ENCODE data around the gene COX19.

DNA sequence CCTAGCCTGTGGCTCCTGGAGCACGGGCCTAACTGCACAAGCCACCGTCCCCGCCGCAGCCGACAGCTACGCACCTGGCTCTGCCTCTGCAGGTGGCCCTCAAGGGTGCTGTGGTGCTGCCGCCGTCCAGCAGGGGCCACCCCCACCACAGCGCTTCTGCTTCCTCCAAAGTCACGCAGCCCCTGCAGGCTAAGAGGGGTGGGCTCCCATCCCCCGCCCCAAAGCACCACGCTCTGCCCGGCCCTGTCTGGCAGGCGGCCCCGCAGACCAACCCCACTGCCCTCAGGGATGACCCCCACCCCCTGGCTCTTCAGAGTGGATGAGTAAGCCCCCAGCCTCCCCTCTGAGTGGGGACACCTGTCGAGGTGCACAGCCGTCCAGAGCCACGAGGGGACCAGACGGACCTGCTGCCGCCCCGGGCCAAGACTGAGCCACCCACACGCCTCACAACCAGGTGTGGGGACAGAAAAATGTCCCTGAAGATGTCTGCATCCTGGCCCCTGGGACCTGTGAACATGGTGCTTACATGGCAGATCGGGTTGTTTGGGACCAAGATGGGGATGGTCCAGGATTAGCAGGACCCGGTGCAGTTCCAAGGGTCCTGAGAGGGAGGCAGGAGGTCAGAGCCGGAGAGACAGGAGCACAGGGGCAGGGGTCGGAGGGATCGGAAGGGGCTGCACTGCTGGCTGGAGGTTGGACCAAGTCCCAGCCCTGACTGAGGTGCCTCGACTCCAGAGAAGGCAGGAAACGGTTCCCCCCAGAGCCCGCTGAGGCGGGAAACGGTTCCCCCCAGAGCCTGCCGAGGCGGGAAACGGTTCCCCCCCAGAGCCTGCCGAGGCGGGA lies 11.9 kb downstream of the COX19 start:
- TF ChIP-seq, protein P1, sequence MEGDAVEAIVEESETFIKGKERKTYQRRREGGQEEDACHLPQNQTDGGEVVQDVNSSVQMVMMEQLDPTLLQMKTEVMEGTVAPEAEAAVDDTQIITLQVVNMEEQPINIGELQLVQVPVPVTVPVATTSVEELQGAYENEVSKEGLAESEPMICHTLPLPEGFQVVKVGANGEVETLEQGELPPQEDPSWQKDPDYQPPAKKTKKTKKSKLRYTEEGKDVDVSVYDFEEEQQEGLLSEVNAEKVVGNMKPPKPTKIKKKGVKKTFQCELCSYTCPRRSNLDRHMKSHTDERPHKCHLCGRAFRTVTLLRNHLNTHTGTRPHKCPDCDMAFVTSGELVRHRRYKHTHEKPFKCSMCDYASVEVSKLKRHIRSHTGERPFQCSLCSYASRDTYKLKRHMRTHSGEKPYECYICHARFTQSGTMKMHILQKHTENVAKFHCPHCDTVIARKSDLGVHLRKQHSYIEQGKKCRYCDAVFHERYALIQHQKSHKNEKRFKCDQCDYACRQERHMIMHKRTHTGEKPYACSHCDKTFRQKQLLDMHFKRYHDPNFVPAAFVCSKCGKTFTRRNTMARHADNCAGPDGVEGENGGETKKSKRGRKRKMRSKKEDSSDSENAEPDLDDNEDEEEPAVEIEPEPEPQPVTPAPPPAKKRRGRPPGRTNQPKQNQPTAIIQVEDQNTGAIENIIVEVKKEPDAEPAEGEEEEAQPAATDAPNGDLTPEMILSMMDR (IDR thresholded peaks at IDR 0.05), result no peak
- no peak for TF ChIP-seq POLR2A (IDR thresholded peaks at IDR 0.05)
